ENCODE measurements around the gene GADD45B.
"Not testable (repeated sequence)": the region's sequence is repeated elsewhere in the genome, so short reads cannot be mapped to it uniquely, and the experiment has no call there.

The GADD45B gene

DNA sequence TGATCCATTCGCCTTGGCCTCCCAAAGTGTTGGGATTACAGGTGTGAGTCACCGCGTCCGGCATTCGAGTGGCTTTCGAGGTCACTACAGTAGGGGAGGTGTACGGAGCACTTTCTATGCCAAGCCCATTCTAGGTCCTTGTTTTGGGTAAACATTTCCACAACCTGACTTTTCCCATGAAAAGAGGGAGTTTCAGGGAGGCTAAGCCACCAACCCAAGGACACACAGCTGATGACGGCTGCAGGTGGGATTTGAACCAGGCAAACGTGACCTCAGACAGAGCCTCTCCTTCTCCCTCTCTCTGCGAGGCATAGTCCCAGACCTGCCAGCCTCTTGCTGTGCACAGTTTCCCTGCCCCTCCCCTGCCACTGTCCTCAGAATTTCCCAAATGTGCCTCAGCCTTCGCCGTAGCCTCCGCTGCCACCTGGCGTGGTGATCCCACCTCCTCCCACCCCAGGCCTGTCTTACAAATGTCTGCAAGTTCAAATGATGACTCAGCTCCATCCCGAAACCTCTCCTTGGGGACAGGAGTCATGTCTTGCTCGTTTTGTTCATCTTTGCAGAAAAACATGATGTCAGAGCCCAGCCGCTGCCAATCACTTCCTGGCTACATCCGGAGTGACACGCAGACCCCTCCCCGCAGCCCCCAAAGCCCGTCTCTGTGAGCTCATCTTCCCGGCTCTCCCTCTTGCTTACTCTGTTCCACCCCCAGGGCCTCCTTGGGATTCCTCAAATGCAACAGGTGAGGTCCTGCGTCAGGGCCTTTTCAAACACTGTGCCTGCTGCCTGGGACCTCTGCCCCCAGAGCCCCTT is 6.6 kb upstream of the GADD45B start:
- no peak for DNase-seq (ENCODE audit: low read depth)

- DNase-seq (ENCODE audit: low read depth), result not testable (repeated sequence)
Observed at GRCh38 chr19:2469915-2470200, 6.1 kb upstream of the GADD45B start.

GRCh38 chr19:2474232-2475017 is 1.5 kb upstream of the GADD45B start:
- DNase-seq (ENCODE audit: low read depth), result peak; percentile 70

DNA sequence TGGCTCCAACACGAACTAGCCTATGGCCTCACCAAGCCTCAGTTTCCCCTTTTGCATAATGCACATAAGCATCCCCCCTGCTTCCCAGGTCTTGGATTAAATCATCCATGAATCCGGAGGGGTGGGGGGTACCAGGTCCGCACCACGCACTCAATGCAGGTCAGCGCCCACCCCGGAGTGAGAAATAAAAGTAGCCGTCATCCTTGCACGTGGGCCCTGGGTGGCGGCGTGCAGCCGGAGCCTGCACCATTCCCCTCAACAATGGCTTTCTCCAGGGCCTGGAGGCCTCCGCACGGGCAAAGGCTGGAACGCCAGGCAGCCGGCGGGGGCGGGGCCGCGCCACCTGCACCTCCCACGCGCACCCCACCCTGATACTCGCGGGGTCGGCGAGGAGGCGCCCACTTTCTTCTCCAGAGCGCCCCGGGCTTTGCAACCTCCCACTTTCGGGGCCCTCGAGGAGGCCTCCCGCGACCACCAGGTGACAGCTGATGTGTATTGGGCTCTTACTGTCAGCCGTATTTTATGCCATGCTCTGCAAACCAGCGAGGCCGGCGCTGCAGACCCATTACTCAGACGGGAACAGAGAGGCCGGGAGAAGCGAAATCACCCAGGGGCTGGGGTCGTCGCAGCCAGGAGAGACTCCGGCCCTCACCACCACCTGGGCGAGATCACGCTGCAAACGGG is 767 bp upstream of the GADD45B start:
- peak; percentile 30 for DNase-seq (ENCODE audit: low read depth)

DNA sequence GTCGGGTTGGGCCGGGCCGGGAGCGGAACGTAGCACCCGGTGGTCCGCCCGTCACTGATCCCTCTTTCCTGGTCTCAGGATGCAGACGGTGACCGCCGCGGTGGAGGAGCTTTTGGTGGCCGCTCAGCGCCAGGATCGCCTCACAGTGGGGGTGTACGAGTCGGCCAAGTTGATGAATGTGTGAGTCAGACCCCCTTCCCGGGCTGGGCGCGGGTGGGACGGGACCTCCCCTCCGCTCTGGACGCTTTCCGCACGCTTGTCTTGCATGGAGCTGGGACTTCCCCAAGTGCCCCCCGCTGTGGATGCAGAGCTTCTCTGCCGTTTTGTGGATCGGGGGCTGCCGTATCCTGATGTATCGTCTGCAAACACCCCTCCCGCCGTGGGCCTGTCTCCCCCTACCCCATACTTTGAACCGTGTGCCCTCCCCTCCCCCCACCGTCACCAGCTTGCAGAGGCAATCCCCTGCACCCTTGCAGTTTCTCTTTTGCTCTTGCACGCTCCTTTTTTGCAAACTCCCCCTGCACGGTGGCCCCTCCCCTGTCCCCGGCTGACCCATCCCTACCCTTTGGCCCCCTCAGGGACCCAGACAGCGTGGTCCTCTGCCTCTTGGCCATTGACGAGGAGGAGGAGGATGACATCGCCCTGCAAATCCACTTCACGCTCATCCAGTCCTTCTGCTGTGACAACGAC is 669 bp downstream of the GADD45B start:
- DNase-seq (ENCODE audit: low read depth), result peak; percentile 27

DNA sequence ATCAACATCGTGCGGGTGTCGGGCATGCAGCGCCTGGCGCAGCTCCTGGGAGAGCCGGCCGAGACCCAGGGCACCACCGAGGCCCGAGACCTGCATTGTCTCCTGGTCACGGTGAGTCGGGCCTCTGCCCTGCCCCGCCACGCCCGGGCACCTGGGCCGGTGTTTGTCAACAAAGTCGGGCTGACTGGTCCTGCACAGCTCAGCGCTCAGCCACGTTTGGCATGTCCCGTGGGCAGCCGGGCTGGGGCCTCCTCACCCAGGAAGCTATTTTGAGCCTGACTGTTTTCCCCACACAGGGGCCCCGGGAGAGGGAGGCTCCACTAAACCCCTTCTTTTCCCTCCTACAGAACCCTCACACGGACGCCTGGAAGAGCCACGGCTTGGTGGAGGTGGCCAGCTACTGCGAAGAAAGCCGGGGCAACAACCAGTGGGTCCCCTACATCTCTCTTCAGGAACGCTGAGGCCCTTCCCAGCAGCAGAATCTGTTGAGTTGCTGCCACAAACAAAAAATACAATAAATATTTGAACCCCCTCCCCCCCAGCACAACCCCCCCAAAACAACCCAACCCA is 1.3 kb downstream of the GADD45B start:
- DNase-seq (ENCODE audit: low read depth), result no peak

GRCh38 chr19:2477732-2478191 is 1.8 kb downstream of the GADD45B start:
- DNase-seq (ENCODE audit: low read depth), result no peak

- DNase-seq (ENCODE audit: low read depth), result no peak
Observed at GRCh38 chr19:2478278-2478755, 2.4 kb downstream of the GADD45B start.

DNA sequence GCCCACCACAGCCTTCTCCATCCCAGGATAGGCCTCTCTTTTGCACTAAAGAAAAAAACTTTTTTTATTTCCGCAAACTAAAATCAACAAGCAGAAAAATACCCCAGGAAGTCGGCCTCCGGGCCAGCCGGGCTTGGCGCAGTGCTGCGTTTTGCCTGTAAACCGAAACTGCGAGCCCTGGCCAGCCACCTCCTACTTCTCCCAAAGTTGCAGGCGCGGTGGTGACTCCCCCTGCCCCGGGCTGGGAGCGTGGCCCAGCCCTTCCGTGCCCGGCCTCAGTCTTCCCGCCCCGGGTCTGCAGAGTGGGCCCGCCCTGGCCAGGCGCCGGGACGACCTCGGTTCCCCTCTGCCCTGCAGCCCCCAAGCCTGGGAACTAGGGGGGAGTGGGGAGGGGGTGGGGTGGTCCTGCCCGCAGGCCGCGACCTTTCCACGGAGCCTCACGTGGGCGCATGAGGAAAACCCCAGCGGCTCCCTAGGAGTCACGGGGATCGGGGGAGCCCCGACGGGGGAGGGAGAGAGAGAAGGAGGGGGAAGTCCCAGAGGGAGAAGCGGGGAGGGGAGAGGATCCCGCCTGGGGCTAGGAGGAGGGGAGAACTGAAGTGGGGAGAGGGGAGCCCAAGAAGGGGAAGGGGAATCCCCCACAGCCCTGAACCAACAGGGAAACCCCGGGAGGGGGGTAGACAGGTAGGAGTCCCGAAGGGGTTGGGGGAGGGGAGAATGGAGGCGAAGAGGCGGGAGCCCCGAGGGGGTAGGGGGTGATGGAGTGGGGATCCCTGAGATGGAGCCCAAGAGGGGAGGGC is 3.0 kb downstream of the GADD45B start:
- peak; percentile 27 for DNase-seq (ENCODE audit: low read depth)

GRCh38 chr19:2479556-2480194 is 3.7 kb downstream of the GADD45B start:
- DNase-seq (ENCODE audit: low read depth), result no peak

- no peak for DNase-seq (ENCODE audit: low read depth)
Observed at GRCh38 chr19:2481466-2481865, 5.5 kb downstream of the GADD45B start.

DNA sequence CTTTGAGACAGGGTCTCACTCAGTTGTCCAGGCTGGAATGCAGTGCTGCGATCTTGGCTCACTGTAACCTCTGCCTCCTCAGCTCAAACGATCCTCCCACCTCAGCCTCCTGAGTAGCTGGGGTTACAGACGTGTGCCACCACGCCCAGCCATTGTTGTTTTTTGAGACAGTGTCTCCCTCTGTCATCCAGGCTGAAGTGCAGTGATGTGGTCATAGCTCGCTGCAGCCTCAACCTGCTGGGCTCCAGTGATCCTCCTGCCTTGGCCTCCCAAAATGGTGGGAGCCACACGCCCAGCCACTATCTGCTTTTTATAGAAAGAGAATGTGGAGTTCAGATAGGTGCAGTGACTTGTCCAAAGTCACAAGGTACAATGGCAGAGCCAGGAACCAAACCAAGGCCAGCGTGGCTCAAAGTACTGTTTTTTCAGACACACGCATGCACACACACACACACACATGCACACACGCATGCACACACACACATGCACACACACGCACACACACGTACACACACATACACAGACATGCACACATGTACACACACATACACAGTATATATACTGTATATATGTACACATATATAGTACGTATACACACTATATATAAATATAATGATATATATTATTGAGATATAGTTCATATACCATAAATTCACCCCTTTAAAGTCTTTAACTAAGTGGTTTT is 6.6 kb downstream of the GADD45B start:
- DNase-seq (ENCODE audit: low read depth), result no peak

DNA sequence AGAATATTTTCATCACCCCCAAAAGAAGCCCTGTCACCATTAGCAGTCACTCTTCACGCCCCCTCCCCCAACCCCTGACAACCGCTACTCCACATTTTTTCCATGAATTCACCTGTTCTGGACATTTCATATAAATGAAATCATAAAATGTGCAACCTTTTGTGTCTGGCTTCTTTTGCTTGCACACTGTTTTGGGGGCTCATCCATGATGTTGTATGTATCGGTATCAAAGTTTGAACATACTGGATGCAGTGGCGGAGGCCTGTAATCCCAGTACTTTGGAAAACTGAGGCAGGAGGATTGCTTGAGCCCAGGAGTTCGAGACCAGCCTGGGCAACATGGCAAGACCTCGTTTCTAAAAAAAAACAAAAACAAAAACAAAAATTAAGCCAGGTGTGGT is 7.2 kb downstream of the GADD45B start:
- DNase-seq (ENCODE audit: low read depth), result no peak

DNA sequence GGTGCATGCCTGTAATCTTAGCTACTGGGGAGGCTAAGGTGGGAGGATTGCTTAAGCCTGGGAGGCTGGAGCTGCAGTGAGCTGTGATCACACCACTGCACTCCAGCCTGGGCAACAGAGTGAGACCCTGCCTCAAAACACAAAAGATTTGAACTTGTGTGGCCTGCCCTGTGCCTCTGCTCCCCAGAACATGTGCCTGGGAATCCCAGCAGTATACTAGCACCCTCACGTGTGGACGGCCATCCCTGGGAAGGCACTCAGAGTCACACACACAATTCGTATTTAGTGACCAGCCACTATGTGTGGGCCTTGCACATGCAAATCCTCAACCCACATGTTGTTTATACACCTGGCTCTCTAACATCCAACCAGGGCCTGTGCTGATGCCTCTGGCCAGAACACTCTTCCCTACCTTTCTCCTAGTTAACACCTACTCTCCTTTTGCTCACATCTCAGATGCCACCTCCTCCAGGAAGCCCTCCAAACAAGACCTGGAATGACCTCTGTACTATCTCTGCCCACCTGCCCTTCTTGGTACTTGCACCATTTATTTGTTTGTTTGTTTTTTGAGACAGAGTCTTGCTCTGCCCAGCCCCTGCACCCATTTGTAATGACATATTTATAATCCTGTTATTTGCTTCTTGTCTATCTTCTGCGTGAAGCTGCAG is 7.7 kb downstream of the GADD45B start:
- no peak for DNase-seq (ENCODE audit: low read depth)

GRCh38 chr19:2484178-2484937 is 8.4 kb downstream of the GADD45B start:
- DNase-seq (ENCODE audit: low read depth), result no peak

DNA sequence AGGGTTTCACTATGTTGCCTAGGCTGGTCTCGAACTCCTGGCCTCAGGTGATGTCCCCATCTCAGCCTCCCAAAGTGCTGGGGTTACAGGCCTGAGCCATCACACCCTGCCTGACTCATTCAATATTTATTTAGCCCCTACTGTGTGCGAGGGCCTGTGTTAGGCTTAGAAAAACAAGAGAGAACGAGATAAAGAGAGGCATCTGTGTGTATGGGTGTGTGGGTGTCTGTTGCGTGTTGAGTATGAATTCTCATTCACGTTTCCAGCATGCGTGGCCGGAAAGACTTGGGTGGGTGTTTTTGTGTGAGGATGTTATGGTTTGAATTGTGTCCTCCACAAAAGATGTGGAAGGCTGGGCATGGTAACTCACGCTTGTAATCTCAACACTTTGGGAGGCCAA is 9.5 kb downstream of the GADD45B start:
- DNase-seq (ENCODE audit: low read depth), result no peak

- DNase-seq (ENCODE audit: low read depth), result no peak
Observed at GRCh38 chr19:2487090-2487489, 11.2 kb downstream of the GADD45B start.

DNA sequence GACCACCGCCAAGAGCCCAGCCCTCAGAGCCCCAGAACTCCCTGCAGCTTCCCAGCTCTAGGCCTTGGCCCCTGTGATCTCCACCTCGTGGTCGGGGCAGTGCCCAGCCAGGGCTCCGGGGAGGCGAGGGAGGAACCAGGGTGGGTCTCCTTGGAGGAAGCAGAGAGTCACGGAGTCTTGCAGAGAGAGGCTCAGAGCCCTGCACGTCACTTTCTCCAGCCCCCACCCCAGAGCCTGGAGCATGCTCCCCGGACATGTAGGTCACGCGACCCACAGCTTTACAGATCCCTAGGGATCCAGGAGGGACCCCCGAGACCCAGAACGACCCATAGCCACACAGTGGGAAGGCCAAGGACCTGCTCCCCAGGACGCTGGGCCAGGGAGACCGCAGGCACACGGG is 11.9 kb downstream of the GADD45B start:
- DNase-seq (ENCODE audit: low read depth), result no peak
